GM12878 (cell line): ENCODE measurements around the gene UNC13D. TPM values are rescaled to one million over a fixed set of nuclear protein-coding genes. Genes with fewer than 3 reads are reported as not detected.

ENCODE experiments used
- ATAC-seq: fragments of 200-7000 bp; cut with Tn5 transposase; 3 replicates; pipeline ENCODE4 v1.9.1; 2020; ENCODE audit warnings: mild to moderate bottlenecking, moderate library complexity
- BruUV-seq: library from RNA; stranded (reverse); fragments of 400-500 nt; replicated peaks from 2 replicates; lab custom pipeline; 2021; lab: Mats Ljungman, UMichigan
- CTCF ChIA-PET: fragments of 300-600 bp; sonication (Branson Sonifier 250); formaldehyde crosslinking; extraction: SDS; loops from one replicate; lab custom pipeline; 2021; ENCODE audit warnings: inconsistent platforms; lab: Yijun Ruan, JAX
- POLR2A ChIA-PET: fragments of 350-600 bp; formaldehyde crosslinking; extraction: SDS; loops from one replicate; lab custom pipeline; 2021; ENCODE audit warnings: inconsistent platforms; lab: Charles Lee
- RAD21 ChIA-PET: fragments of 300-600 bp; sonication (Branson Sonifier 250); formaldehyde crosslinking; loops from one replicate; lab custom pipeline; 2023; ENCODE audit warnings: antibody characterized with exemption; ENCODE audit not compliant: unreplicated experiment; lab: Charles Lee
- SMC1A ChIA-PET: fragments of 300-600 bp; sonication (Branson Sonifier 250); formaldehyde crosslinking; loops from one replicate; lab custom pipeline; 2023; ENCODE audit not compliant: unreplicated experiment, uncharacterized antibody; lab: Charles Lee
- DNase-seq: peaks from one replicate; pipeline ENCODE4 v3.0.0-alpha.2; 2011; ENCODE audit warnings: low read depth, low spot score
- FAIRE-seq: peaks from 3 replicates; lab custom pipeline; 2011; peaks lifted over from hg19 to GRCh38; lab: Jason Lieb, UNC
- H2AFZ ChIP-seq: 2 replicates; pipeline ENCODE4 v1.6.0; 2011; ENCODE audit warnings: low read depth, low read length, control low read depth; ENCODE audit not compliant: control insufficient read depth
- H3K27ac ChIP-seq: 2 replicates; pipeline ENCODE4 v1.5.1; 2011; ENCODE audit warnings: control low read depth; ENCODE audit not compliant: control insufficient read depth, insufficient read depth
- H3K27me3 ChIP-seq, 2 experiments: replicated peaks in 1 of 2; 2 replicates each; pipeline versions ENCODE4 v1.6.0 to v1.6.1; 2011; ENCODE audit warnings: low read length in 1 of 2; ENCODE audit not compliant: control insufficient read depth in 2 of 2, insufficient read depth in 2 of 2
- H3K36me3 ChIP-seq, 2 experiments: 2 replicates each; pipeline ENCODE4 v1.5.1; 2011; ENCODE audit warnings: low read length in 1 of 2; ENCODE audit not compliant: control insufficient read depth in 2 of 2, insufficient read depth in 2 of 2
- H3K4me1 ChIP-seq: 2 replicates; pipeline ENCODE4 v1.6.1; 2011; ENCODE audit warnings: mild to moderate bottlenecking, low read length, moderate library complexity, mixed read lengths; ENCODE audit not compliant: control insufficient read depth, insufficient read depth
- H3K4me2 ChIP-seq: 2 replicates; pipeline ENCODE4 v1.6.0; 2011; ENCODE audit warnings: control low read depth; ENCODE audit not compliant: control insufficient read depth, insufficient read depth
- H3K4me3 ChIP-seq: fragments of 200-600 bp; sonication (generic); 2 replicates; pipeline ENCODE4 v1.5.1; 2016
- H3K79me2 ChIP-seq: 2 replicates; pipeline ENCODE4 v1.6.0; 2011; ENCODE audit warnings: low read length; ENCODE audit not compliant: control insufficient read depth, insufficient read depth
- H3K9ac ChIP-seq: 2 replicates; pipeline ENCODE4 v1.8.0; 2011; ENCODE audit warnings: low read length, control low read depth, mixed read lengths; ENCODE audit not compliant: control insufficient read depth, insufficient read depth
- H3K9me3 ChIP-seq: replicated peaks from 3 replicates; pipeline ENCODE4 v1.5.1; 2011; ENCODE audit warnings: mild to moderate bottlenecking, low read length; ENCODE audit not compliant: control insufficient read depth, insufficient read depth
- H4K20me1 ChIP-seq: 2 replicates; pipeline ENCODE4 v1.6.0; 2011; ENCODE audit not compliant: control insufficient read depth, insufficient read depth
- BMI1 ChIP-seq: fragments of 450-650 bp; IDR thresholded peaks from 2 replicates; pipeline ENCODE4 v1.6.1; 2016; ENCODE audit warnings: mild to moderate bottlenecking, moderate library complexity, borderline replicate concordance
- CHD2 ChIP-seq: IDR thresholded peaks from 2 replicates; pipeline ENCODE4 v1.6.1; 2011; ENCODE audit warnings: low read depth, low read length, improper control_type of control experiment, borderline replicate concordance
- CHD4 ChIP-seq: fragments of 200-600 bp; sonication (generic); IDR thresholded peaks from 2 replicates; pipeline ENCODE4 v1.6.1; 2016; ENCODE audit warnings: mild to moderate bottlenecking
- ETV6 ChIP-seq, 2 experiments: fragments of 450-650 bp in 1 of 2; IDR thresholded peaks in 1 of 2; conservative IDR thresholded peaks in 1 of 2; 2 replicates each; pipeline ENCODE4 v1.6.1; 2014; ENCODE audit warnings: antibody characterized with exemption in 1 of 2, borderline replicate concordance in 1 of 2, low read depth in 1 of 2, mild to moderate bottlenecking in 1 of 2, moderate library complexity in 1 of 2
- LARP7 ChIP-seq: fragments of 450-650 bp; IDR thresholded peaks from 2 replicates; pipeline ENCODE4 v1.6.1; 2017; ENCODE audit warnings: mild to moderate bottlenecking
- NR2C2 ChIP-seq: IDR thresholded peaks from 2 replicates; pipeline ENCODE4 v1.6.1; 2011; ENCODE audit warnings: borderline replicate concordance, low read depth; ENCODE audit not compliant: control insufficient read depth, insufficient read length
- RAD51 ChIP-seq: fragments of 450-650 bp; IDR thresholded peaks from 2 replicates; pipeline ENCODE4 v1.6.1; 2016; ENCODE audit warnings: moderate library complexity, mild to moderate bottlenecking, inconsistent platforms
- SMARCA5 ChIP-seq: fragments of 450-650 bp; IDR thresholded peaks from 2 replicates; pipeline ENCODE4 v1.6.1; 2017; ENCODE audit warnings: mild to moderate bottlenecking
- SREBF1 ChIP-seq: IDR thresholded peaks from 2 replicates; pipeline ENCODE4 v1.6.1; 2012; ENCODE audit warnings: mild to moderate bottlenecking, low read length
- TARDBP ChIP-seq: IDR thresholded peaks from 2 replicates; pipeline ENCODE4 v1.6.1; 2016; ENCODE audit warnings: borderline replicate concordance
- TBL1XR1 ChIP-seq: IDR thresholded peaks from 2 replicates; pipeline ENCODE4 v1.6.1; 2012; ENCODE audit warnings: low read depth, low read length, improper control_type of control experiment
- YBX1 ChIP-seq: fragments of 450-650 bp; IDR thresholded peaks from 2 replicates; pipeline ENCODE4 v1.6.1; 2016; ENCODE audit warnings: antibody characterized with exemption
- ZBTB40 ChIP-seq: fragments of 450-650 bp; IDR thresholded peaks from 2 replicates; pipeline ENCODE4 v1.6.1; 2016; ENCODE audit warnings: mild to moderate bottlenecking, moderate library complexity, borderline replicate concordance
- ZNF622 ChIP-seq: fragments of 450-650 bp; IDR thresholded peaks from 2 replicates; pipeline ENCODE4 v1.6.1; 2017; ENCODE audit warnings: mild to moderate bottlenecking, inconsistent platforms
- WGBS: methylation state at CpG from one replicate; pipeline ENCODE4 v1.1.6; 2016; ENCODE audit warnings: low lambda C conversion rate; ENCODE audit not compliant: insufficient replicate concordance, insufficient coverage; ENCODE audit errors: missing lambda C conversion rate; 5-methylcytosine and 5-hydroxymethylcytosine counted together
- in situ Hi-C: fragments of 300-500 bp; cut with MboI; formaldehyde crosslinking; loops from 9 replicates; pipeline ENCODE4 v1.14.3; 2018; ENCODE audit warnings: mixed read lengths
- intact Hi-C: fragments of 100-400 bp; cut with micrococcal nuclease; formaldehyde crosslinking; loops from one replicate; pipeline ENCODE4 v1.14.2; 2022; ENCODE audit not compliant: unreplicated experiment
- polyA plus RNA-seq, 11 experiments: library from polyadenylated mRNA; depleted of rRNA in 4 of 11; unstranded in 6 of 11; stranded (reverse) in 5 of 11; fragments of >200 nt; fragmentation: Nextera tagmentation in 4 of 11; fragmentation: Illumina TruSeq in 1 of 11; extraction: Ambion mirVana in 4 of 11; extraction: Trizol in 1 of 11; gene quantifications; 1 replicate in 1 of 11; 2 replicates in 10 of 11; pipeline versions ENCODE4 v1.2.1 to v1.2.3, GENCODE V29; 2011 to 2016; ENCODE audit warnings: inconsistent platforms in 2 of 11, missing spikeins in 2 of 11, low read depth in 1 of 11
- total RNA-seq, 4 experiments: library from RNA; depleted of rRNA in 3 of 4; stranded (reverse); fragments of >200 nt in 3 of 4; fragmentation: Illumina TruSeq in 1 of 4; extraction: Trizol in 1 of 4; gene quantifications; 2 replicates each; pipeline versions ENCODE4 v1.2.1 to v1.2.3, GENCODE V29; 2013 to 2021

UNC13D gene
- total and polyA plus RNA-seq, 10 of the 15 experiments (the other 5 are each of a cell fraction or from before 2014, with no cell fraction given): 0.32 to 63.9 (median 25.2) TPM

- TF ChIP-seq LARP7: no peak
- TF ChIP-seq ETV6 (conservative IDR thresholded peaks at IDR 0.05 in 1 of 2, IDR thresholded peaks at IDR 0.05 in 1 of 2; ENCODE audit: borderline replicate concordance in 1 of 2, low read depth in 1 of 2): no peak
- no peak for TF ChIP-seq SREBF1
- TF ChIP-seq TARDBP: no peak
- TF ChIP-seq, all 136 proteins: peak for 0
- POLR2A ChIA-PET: no interaction called here
Measured at GRCh38 chr17:75839942-75840798, 4.0 kb downstream of the UNC13D start.

DNA sequence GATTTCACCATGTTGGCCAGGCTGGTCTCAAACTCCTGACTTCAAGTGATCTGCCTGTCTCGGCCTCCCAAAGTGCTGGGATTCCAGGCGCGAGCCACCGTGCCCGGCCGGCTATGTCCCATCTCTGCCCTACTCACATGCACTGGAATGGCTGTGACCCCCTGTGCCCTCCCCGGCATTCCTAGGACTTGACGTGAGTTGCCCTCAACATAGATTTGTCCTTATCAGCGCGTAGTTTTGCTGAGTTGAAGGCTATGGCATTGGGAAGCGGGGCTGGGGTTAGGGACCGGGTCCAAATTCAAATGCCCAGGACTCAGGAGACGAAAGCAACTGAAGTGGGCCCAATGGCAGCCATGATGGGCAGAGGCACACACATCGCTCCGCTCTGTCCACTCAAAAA, 5.8 kb downstream of the UNC13D start:
- Histone ChIP-seq H3K4me1 (no peaks in the 10 kb centered on the region; the same call in 1 of the 2 replicates), H3K36me3 (peaks cover 0 to 5% of the 10 kb centered on the region in 2 experiments), H3K27ac (no peak overlapping the region)
- BruUV-seq: no TSS peak
- intact Hi-C loops: no loop called here
- no peak for TF ChIP-seq RAD51
- TF ChIP-seq CHD4: no peak
- TF ChIP-seq ZBTB40: no peak
- no peak for TF ChIP-seq SMARCA5
- TF ChIP-seq CHD2: no peak
- no peak for TF ChIP-seq YBX1
- no peak for TF ChIP-seq TBL1XR1
- no peak for TF ChIP-seq BMI1
- no peak for TF ChIP-seq NR2C2
- TF ChIP-seq ZNF622: no peak
- TF ChIP-seq, all 136 proteins: peak for 0
- H3K27me3 ChIP-seq: no peaks in the 10 kb centered on the region
- no peak for DNase-seq
- no peak overlapping the region for H3K4me3 ChIP-seq
- 91% methylated on average over 15 of the region's 15 CpGs for WGBS
- H3K9me3 ChIP-seq: no peaks in the 10 kb centered on the region
- no peaks in the 10 kb centered on the region for H4K20me1 ChIP-seq
- in situ Hi-C loops: no loop called here
- H3K9ac ChIP-seq: no peak overlapping the region
- RAD21 ChIA-PET: no interaction called here
- SMC1A ChIA-PET: no interaction called here
- peaks cover 4% of the 10 kb centered on the region for H3K79me2 ChIP-seq
- H3K4me2 ChIP-seq: no peak overlapping the region
- FAIRE-seq: no peak
- no peak for ATAC-seq
- CTCF ChIA-PET: no interaction called here
- POLR2A ChIA-PET: no interaction called here
- no peak overlapping the region for H2AFZ ChIP-seq

More at GRCh38 chr17:75839942-75840798, 4.0 kb downstream of the UNC13D start:
- Histone ChIP-seq H2AFZ (no peak overlapping the region), H3K9ac (no peak overlapping the region), H3K4me3 (no peak overlapping the region), H3K4me1 (peaks cover 5% of the 10 kb centered on the region), H3K36me3 (peaks cover 0 to 1% of the 10 kb centered on the region in 2 experiments), H3K27ac (no peak overlapping the region), H3K27me3 (no peaks in the 10 kb centered on the region), H4K20me1 (no peaks in the 10 kb centered on the region), H3K79me2 (peaks cover 18% of the 10 kb centered on the region), H3K4me2 (no peak overlapping the region), H3K9me3 (no peaks in the 10 kb centered on the region)
- 89% methylated on average over 31 of the region's 36 CpGs for WGBS
- no peak for DNase-seq
- ChIA-PET CTCF (interaction anchor here (0.8 kb wide), 1 partner anchor 8 kb away, joined by 3 read pairs; no protein-coding TSS in a partner anchor), RAD21 (no interaction called here), SMC1A (interaction anchor here (0.6 to 0.9 kb wide), 2 partner anchors 31 to 60 kb away, joined by 3 to 4 read pairs; a partner anchor contains a TSS)
- in situ Hi-C loops (no loop called here), intact Hi-C loops (no loop called here)
- ATAC-seq: no peak
- BruUV-seq: no TSS peak
- FAIRE-seq: no peak
